Measurements from ENCODE around the gene IFNL1. TPM values are rescaled to one million over a fixed set of nuclear protein-coding genes. Genes with fewer than 3 reads are reported as not detected.
"Not testable (repeated sequence)": the region's sequence is repeated elsewhere in the genome, so short reads cannot be mapped to it uniquely, and the experiment has no call there.

The IFNL1 gene
- total RNA-seq, 1 donor from 2014 or later = not detected

DNA sequence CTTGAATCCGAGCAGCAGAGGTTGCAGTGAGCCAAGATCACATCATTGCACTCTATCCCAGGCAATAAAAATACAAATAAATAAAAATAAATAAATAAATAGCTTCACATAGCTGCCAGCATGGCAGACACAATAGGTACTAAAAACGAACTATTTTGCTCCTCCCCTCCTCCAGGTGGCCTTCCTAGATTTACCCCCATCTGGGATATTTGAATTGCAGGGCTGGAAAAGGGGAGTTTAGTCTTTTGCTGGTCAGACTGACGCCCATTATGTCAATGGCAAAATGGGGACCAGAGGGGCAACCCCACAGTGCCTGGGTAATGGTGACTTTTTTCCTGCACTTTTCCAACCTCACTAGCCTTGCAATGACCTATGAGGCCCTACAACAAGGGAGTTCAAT is 40.3 kb downstream of the IFNL1 start:
- Histone ChIP-seq H3K36me3 (ENCODE audit: control insufficient read depth, insufficient read depth, low read length) (no peaks in the 10 kb centered on the region), H3K27me3 (ENCODE audit: control insufficient read depth, insufficient read depth, low read length) (no peaks in the 10 kb centered on the region), H3K4me3 (ENCODE audit: low read depth, low read length) (no peak overlapping the region)
- TF ChIP-seq, protein P1, sequence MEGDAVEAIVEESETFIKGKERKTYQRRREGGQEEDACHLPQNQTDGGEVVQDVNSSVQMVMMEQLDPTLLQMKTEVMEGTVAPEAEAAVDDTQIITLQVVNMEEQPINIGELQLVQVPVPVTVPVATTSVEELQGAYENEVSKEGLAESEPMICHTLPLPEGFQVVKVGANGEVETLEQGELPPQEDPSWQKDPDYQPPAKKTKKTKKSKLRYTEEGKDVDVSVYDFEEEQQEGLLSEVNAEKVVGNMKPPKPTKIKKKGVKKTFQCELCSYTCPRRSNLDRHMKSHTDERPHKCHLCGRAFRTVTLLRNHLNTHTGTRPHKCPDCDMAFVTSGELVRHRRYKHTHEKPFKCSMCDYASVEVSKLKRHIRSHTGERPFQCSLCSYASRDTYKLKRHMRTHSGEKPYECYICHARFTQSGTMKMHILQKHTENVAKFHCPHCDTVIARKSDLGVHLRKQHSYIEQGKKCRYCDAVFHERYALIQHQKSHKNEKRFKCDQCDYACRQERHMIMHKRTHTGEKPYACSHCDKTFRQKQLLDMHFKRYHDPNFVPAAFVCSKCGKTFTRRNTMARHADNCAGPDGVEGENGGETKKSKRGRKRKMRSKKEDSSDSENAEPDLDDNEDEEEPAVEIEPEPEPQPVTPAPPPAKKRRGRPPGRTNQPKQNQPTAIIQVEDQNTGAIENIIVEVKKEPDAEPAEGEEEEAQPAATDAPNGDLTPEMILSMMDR (IDR thresholded peaks at IDR 0.05; ENCODE audit: insufficient read depth, low read length, poor library complexity, severe bottlenecking) = no peak
- no peak for DNase-seq (ENCODE audit: low read depth)

- no peak for DNase-seq (ENCODE audit: low read depth)
- no peaks in the 10 kb centered on the region for H3K36me3 ChIP-seq (ENCODE audit: control insufficient read depth, insufficient read depth, low read length)
- TF ChIP-seq, protein P1 (IDR thresholded peaks at IDR 0.05; ENCODE audit: insufficient read depth, low read length, poor library complexity, severe bottlenecking) = no peak
- no peak overlapping the region for H3K4me3 ChIP-seq (ENCODE audit: low read depth, low read length)
- H3K27me3 ChIP-seq (ENCODE audit: control insufficient read depth, insufficient read depth, low read length) = no peaks in the 10 kb centered on the region
Measured at GRCh38 chr19:39339674-39340073, 43.5 kb downstream of the IFNL1 start.

DNA sequence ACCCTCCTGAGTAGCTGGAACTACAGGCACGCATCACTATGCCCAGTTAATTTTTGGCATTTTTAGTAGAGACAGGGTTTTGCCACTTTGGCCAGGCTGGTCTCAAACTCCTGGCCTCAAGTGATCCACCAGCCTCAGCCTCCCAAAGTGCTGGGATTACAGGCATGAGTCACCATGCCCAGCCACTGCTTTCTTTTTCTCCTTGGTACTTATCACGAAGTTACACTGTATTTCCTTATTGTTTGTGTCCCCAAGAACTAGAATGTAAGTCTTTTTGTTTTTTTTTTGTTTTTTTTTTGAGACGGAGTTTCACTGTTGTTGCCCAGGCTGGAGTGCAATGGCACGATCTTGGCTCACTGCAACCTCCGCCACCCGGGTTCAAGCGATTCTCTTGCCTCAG is 43.9 kb downstream of the IFNL1 start:
- H3K27me3 ChIP-seq (ENCODE audit: control insufficient read depth, insufficient read depth, low read length); H3K4me3 ChIP-seq (ENCODE audit: low read depth, low read length); DNase-seq (ENCODE audit: low read depth); H3K36me3 ChIP-seq (ENCODE audit: control insufficient read depth, insufficient read depth, low read length): not testable (repeated sequence)

DNA sequence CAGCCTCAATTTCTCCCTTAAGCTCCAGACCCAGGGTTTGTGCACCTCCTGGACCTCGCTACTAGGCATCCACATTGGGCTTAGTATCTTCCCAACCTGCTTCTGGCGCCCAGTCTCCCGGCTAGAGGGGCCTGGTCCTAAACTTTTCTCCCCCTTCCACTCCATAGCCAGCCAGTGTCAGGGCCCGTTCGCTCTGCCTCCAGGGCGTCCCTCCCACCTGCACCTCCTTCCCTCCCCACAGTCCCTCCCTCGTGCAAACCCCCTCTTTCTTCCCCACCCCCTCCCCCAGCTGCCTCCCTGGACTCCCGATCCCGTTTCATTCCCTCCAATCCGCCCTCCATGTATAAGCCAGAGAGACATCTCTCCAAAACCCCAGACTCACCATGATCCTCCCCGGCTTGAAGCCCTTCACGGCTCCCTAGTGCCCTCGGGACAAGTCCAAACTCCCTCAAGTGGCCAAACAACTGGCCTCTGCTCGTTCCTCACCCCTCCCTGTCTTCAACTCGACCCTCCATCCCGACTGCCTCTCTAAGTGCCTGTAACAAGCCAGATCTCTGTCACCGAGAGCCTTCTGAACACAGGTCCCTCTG is 45.0 kb downstream of the IFNL1 start:
- H3K4me3 ChIP-seq (ENCODE audit: low read depth, low read length) = peak overlapping the region; percentile 62
- TF ChIP-seq, protein P1 (IDR thresholded peaks at IDR 0.05; ENCODE audit: insufficient read depth, low read length, poor library complexity, severe bottlenecking) = peak; percentile 6
- no peaks in the 10 kb centered on the region for H3K36me3 ChIP-seq (ENCODE audit: control insufficient read depth, insufficient read depth, low read length)
- no peaks in the 10 kb centered on the region for H3K27me3 ChIP-seq (ENCODE audit: control insufficient read depth, insufficient read depth, low read length)
- no peak for DNase-seq (ENCODE audit: low read depth)

DNA sequence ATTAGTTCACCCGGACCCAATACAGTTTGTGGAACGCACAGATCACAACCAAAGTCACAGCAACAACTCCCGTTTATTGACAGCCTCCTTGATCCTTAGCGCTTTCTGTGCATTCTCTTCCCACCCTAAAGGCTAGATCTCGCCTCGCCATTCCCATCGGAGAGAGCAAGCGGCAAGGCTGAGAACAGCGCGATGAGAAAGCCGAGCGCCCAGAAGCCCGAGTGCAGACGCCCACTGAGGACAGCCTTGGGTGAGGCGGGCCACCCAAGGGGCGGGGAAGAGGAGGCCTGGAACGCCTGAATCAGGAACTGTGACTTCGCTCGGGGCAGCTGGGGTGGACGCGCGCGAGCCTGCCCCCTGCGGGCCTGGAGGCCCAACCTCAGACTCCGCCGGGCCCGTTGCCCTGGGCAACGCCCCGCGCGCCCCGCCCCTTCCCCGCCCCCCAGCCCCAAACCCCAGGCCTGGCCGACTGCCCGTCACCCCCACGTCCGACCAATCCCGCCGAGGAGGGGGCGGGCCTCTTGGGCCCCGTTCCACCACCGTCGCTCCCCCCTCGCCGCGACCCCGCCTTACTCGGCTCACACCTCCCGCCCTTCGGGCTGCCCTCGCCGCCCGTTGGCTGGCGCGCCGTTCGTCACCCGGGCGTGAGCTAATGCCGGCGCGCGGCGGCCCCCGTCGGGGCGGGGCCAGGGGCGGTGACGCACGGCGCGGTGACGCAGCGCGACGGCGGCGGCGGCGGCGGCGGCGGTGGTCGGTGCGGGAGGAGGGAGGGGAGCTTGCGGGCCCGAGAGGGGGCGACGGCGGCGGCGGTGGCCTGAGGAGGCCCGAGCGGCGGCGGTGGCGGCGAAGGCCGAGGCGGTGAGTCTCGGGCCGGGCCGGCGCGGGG is 45.8 kb downstream of the IFNL1 start, which contains the start of gene SAMD4B:
Gene SAMD4B, plus strand, starts transcription at position 703 of the 886 bp plus-strand sequence. CDS start 14,473 bp downstream, outside the sequence.
- peak; percentile 71 for DNase-seq (ENCODE audit: low read depth)
- peak within 1 kb of the TSS; percentile 93 for H3K4me3 ChIP-seq (ENCODE audit: low read depth, low read length)
- H3K27me3 ChIP-seq (ENCODE audit: control insufficient read depth, insufficient read depth, low read length) = no peaks in the 10 kb centered on the region
- TF ChIP-seq, protein P1 (IDR thresholded peaks at IDR 0.05; ENCODE audit: insufficient read depth, low read length, poor library complexity, severe bottlenecking) = peak; percentile 63
- H3K36me3 ChIP-seq (ENCODE audit: control insufficient read depth, insufficient read depth, low read length) = no peaks in the 10 kb centered on the region

GRCh38 chr19:39342647-39343305 is 46.6 kb downstream of the IFNL1 start:
- Histone ChIP-seq H3K4me3 (ENCODE audit: low read depth, low read length) (peak overlapping the region; percentile 93), H3K27me3 (ENCODE audit: control insufficient read depth, insufficient read depth, low read length) (no peaks in the 10 kb centered on the region), H3K36me3 (ENCODE audit: control insufficient read depth, insufficient read depth, low read length) (no peaks in the 10 kb centered on the region)
- TF ChIP-seq, protein P1 (IDR thresholded peaks at IDR 0.05; ENCODE audit: insufficient read depth, low read length, poor library complexity, severe bottlenecking) = no peak
- no peak for DNase-seq (ENCODE audit: low read depth)
